HEK293 (cell line): ENCODE measurements around the gene CCDC30.

Source experiments
- CTCF ChIA-PET: fragments of 350-600 bp; formaldehyde crosslinking; extraction: SDS; loops from one replicate; lab custom pipeline; 2021; ENCODE audit warnings: antibody characterized with exemption; lab: Yijun Ruan, JAX
- POLR2A ChIA-PET: fragments of 300-600 bp; formaldehyde crosslinking; extraction: SDS; loops from one replicate; lab custom pipeline; 2020; ENCODE audit warnings: antibody characterized with exemption, inconsistent platforms; lab: Yijun Ruan, JAX
- H3K27ac ChIP-seq: fragments of 200-500 bp; sonication (Bioruptor generic); 2 replicates; pipeline ENCODE4 v1.5.1; 2014; ENCODE audit warnings: low read depth, low read length, control low read depth, inconsistent platforms; ENCODE audit errors: extremely low read depth
- H3K36me3 ChIP-seq, 2 experiments: fragments of 200-500 bp in 1 of 2; sonication (Bioruptor generic) in 1 of 2; 1 replicate in 1 of 2; 2 replicates in 1 of 2; pipeline ENCODE4 v1.5.1; 2014 to 2017; ENCODE audit warnings: inconsistent platforms in 2 of 2, low read length in 2 of 2; ENCODE audit not compliant: control insufficient read depth in 2 of 2, insufficient read depth in 1 of 2
- H3K4me1 ChIP-seq: fragments of 200-500 bp; sonication (Bioruptor generic); 2 replicates; pipeline ENCODE4 v1.5.1; 2014; ENCODE audit warnings: mild to moderate bottlenecking, low read length, inconsistent platforms; ENCODE audit not compliant: control insufficient read depth, insufficient read depth
- H3K4me3 ChIP-seq: 2 replicates; pipeline ENCODE4 v1.5.1; 2011; ENCODE audit warnings: low read depth, mild to moderate bottlenecking, control low read depth, low read length, moderate library complexity
- H3K9me3 ChIP-seq: fragments of 200-500 bp; sonication (Bioruptor generic); 2 replicates; pipeline ENCODE4 v1.5.1; 2014; ENCODE audit warnings: low read depth, low read length, inconsistent platforms; ENCODE audit not compliant: control insufficient read depth, insufficient read depth
- GFI1B ChIP-seq: fragments of 450-650 bp; formaldehyde crosslinking; IDR thresholded peaks from 2 replicates; pipeline ENCODE4 v1.5.1; 2016; ENCODE audit warnings: missing biosample characterization, missing genetic modification characterization
- KLF9 ChIP-seq: fragments of 450-650 bp; formaldehyde crosslinking; IDR thresholded peaks from 2 replicates; pipeline ENCODE4 v1.5.1; 2016; ENCODE audit warnings: missing biosample characterization, missing genetic modification characterization, low read depth
- PRDM1 ChIP-seq: fragments of 450-650 bp; formaldehyde crosslinking; IDR thresholded peaks from 2 replicates; pipeline ENCODE4; 2016; ENCODE audit warnings: missing biosample characterization, missing genetic modification characterization
- PRDM10 ChIP-seq: fragments of 450-650 bp; formaldehyde crosslinking; IDR thresholded peaks from 2 replicates; pipeline ENCODE4 v1.5.1; 2016; ENCODE audit warnings: missing biosample characterization, missing genetic modification characterization
- PRDM2 ChIP-seq: fragments of 450-650 bp; formaldehyde crosslinking; IDR thresholded peaks from 2 replicates; pipeline ENCODE4 v1.5.1; 2016; ENCODE audit warnings: missing biosample characterization, missing genetic modification characterization, borderline replicate concordance
- PRDM6 ChIP-seq: fragments of 450-650 bp; formaldehyde crosslinking; IDR thresholded peaks from 2 replicates; pipeline ENCODE4 v1.5.1; 2017; ENCODE audit warnings: missing biosample characterization, missing genetic modification characterization
- SP7 ChIP-seq: fragments of 450-650 bp; formaldehyde crosslinking; IDR thresholded peaks from 2 replicates; pipeline ENCODE4 v1.5.1; 2016; ENCODE audit warnings: missing biosample characterization, missing genetic modification characterization
- TCF7L2 ChIP-seq: IDR thresholded peaks from 2 replicates; pipeline ENCODE4 v1.6.1; 2011; ENCODE audit warnings: low read depth, mild to moderate bottlenecking, inconsistent platforms, low read length, moderate library complexity, borderline replicate concordance
- ZBTB20 ChIP-seq: fragments of 450-650 bp; formaldehyde crosslinking; IDR thresholded peaks from 2 replicates; pipeline ENCODE4 v1.5.1; 2016; ENCODE audit warnings: missing biosample characterization, missing genetic modification characterization
- ZFP69B ChIP-seq: fragments of 450-650 bp; formaldehyde crosslinking; IDR thresholded peaks from 2 replicates; pipeline ENCODE4 v1.5.1; 2016; ENCODE audit warnings: missing biosample characterization, missing genetic modification characterization
- ZNF112 ChIP-seq: fragments of 450-650 bp; formaldehyde crosslinking; IDR thresholded peaks from 2 replicates; pipeline ENCODE4 v1.5.0; 2017; ENCODE audit warnings: missing biosample characterization, missing genetic modification characterization
- ZNF16 ChIP-seq: fragments of 450-650 bp; formaldehyde crosslinking; IDR thresholded peaks from 2 replicates; pipeline ENCODE4 v1.5.1; 2016; ENCODE audit warnings: low read depth, missing biosample characterization, missing genetic modification characterization
- ZNF169 ChIP-seq: fragments of 450-650 bp; formaldehyde crosslinking; IDR thresholded peaks from 2 replicates; pipeline ENCODE4 v1.5.1; 2016; ENCODE audit warnings: missing biosample characterization, missing genetic modification characterization
- ZNF211 ChIP-seq: fragments of 450-650 bp; formaldehyde crosslinking; IDR thresholded peaks from 2 replicates; pipeline ENCODE4 v1.5.1; 2016; ENCODE audit warnings: low read depth, missing biosample characterization, missing genetic modification characterization
- ZNF239 ChIP-seq: fragments of 450-650 bp; formaldehyde crosslinking; IDR thresholded peaks from 2 replicates; pipeline ENCODE4 v1.5.1; 2016; ENCODE audit warnings: missing biosample characterization, missing genetic modification characterization
- ZNF24 ChIP-seq: fragments of 450-650 bp; formaldehyde crosslinking; IDR thresholded peaks from 2 replicates; pipeline ENCODE4 v1.5.1; 2016; ENCODE audit warnings: missing biosample characterization, missing genetic modification characterization
- ZNF398 ChIP-seq: fragments of 450-650 bp; formaldehyde crosslinking; IDR thresholded peaks from 2 replicates; pipeline ENCODE4 v1.5.1; 2017; ENCODE audit warnings: missing biosample characterization, missing genetic modification characterization
- ZNF544 ChIP-seq: fragments of 450-650 bp; formaldehyde crosslinking; IDR thresholded peaks from 2 replicates; pipeline ENCODE4 v1.5.0; 2017; ENCODE audit warnings: missing biosample characterization, missing genetic modification characterization
- ZNF560 ChIP-seq: fragments of 450-650 bp; formaldehyde crosslinking; IDR thresholded peaks from 2 replicates; pipeline ENCODE4 v1.5.1; 2017; ENCODE audit warnings: missing biosample characterization, missing genetic modification characterization, borderline replicate concordance
- ZNF571 ChIP-seq: fragments of 450-650 bp; formaldehyde crosslinking; IDR thresholded peaks from 2 replicates; pipeline ENCODE4 v1.5.0; 2017; ENCODE audit warnings: missing biosample characterization, missing genetic modification characterization
- ZNF600 ChIP-seq: fragments of 450-650 bp; formaldehyde crosslinking; IDR thresholded peaks from 2 replicates; pipeline ENCODE4 v1.5.1; 2016; ENCODE audit warnings: missing biosample characterization, missing genetic modification characterization
- ZNF660 ChIP-seq: fragments of 450-650 bp; IDR thresholded peaks from 2 replicates; pipeline ENCODE4 v1.5.1; 2018; ENCODE audit warnings: missing biosample characterization, mild to moderate bottlenecking, missing genetic modification characterization
- ZNF664 ChIP-seq: fragments of 450-650 bp; formaldehyde crosslinking; IDR thresholded peaks from 2 replicates; pipeline ENCODE4 v1.5.1; 2016; ENCODE audit warnings: missing biosample characterization, missing genetic modification characterization
- ZNF701 ChIP-seq: fragments of 450-650 bp; formaldehyde crosslinking; IDR thresholded peaks from 2 replicates; pipeline ENCODE4 v1.5.1; 2016; ENCODE audit warnings: missing biosample characterization, missing genetic modification characterization

CCDC30 gene

GRCh38 chr1:42686418-42686817 lies 223.3 kb downstream of the CCDC30 start (continued):
- TF ChIP-seq PRDM2 (tag by site-specific recombination) (no peak), KLF9 (no peak), PRDM6 (tag by site-specific recombination) (0 out of 2 replicates have a peak, but pooled peaks have one; percentile 8), ZNF112 (tag by site-specific recombination) (no peak), ZNF571 (no peak), ZNF664 (no peak), SP7 (tag by site-specific recombination) (no peak), ZNF600 (no peak), ZNF211 (tag by site-specific recombination) (no peak), TCF7L2 (no peak), ZNF660 (tag by site-specific recombination) (no peak)
- TF ChIP-seq, all 188 proteins: peak for 3

GRCh38 chr1:42689912-42690311 lies 226.8 kb downstream of the CCDC30 start:
- H3K4me1 ChIP-seq = peaks cover 30% of the 10 kb centered on the region
- CTCF ChIA-PET = no interaction called here
- POLR2A ChIA-PET = interaction anchor here (1.6 to 2.9 kb wide), 2 partner anchors 8 to 77 kb away, joined by 5 to 19 read pairs; partner anchors contain the start of genes C1orf50, P3H1 and YBX1
- peaks cover 3 to 82% of the 10 kb centered on the region in 2 experiments; a peak in 2 of 3 replicates for H3K36me3 ChIP-seq
- H3K9me3 ChIP-seq = no peaks in the 10 kb centered on the region
- H3K4me3 ChIP-seq = no peak overlapping the region
- no peak overlapping the region for H3K27ac ChIP-seq
- TF ChIP-seq ZNF701 (tag by site-specific recombination) (no peak), ZBTB20 (tag by site-specific recombination) (no peak), ZFP69B (no peak), GFI1B (tag by site-specific recombination) (no peak), ZNF169 (tag by site-specific recombination) (no peak), ZNF560 (tag by site-specific recombination) (no peak), ZNF544 (no peak), ZNF24 (tag by site-specific recombination) (no peak), TCF7L2 (no peak), ZNF239 (tag by site-specific recombination) (no peak), ZNF398 (tag by site-specific recombination) (no peak), ZNF16 (tag by site-specific recombination) (no peak), PRDM1 (tag by site-specific recombination) (no peak), PRDM10 (tag by site-specific recombination) (no peak)
